MCF 10A (cell line): Measurements from ENCODE around the gene UBAC1. TPM values are rescaled to one million over a fixed set of nuclear protein-coding genes. Genes with fewer than 3 reads are reported as not detected.

Experiments used
- BruUV-seq: library from RNA; stranded (reverse); fragments of 400-500 nt; replicated peaks from 2 replicates; lab custom pipeline; 2021; lab: Mats Ljungman, UMichigan
- CTCF ChIA-PET: fragments of 300-600 bp; sonication (Branson Sonifier 250); formaldehyde crosslinking; extraction: SDS; loops from one replicate; lab custom pipeline; 2021; ENCODE audit warnings: antibody characterized with exemption, inconsistent platforms; lab: Yijun Ruan, JAX
- POLR2A ChIA-PET: fragments of 300-600, 350-650 bp; sonication (Branson Sonifier 250); formaldehyde crosslinking; extraction: SDS; loops from one replicate; lab custom pipeline; 2020; ENCODE audit warnings: antibody characterized with exemption, inconsistent platforms; lab: Yijun Ruan, JAX
- DNase-seq: peaks from one replicate; pipeline ENCODE4 v3.0.0-alpha.2; 2018; ENCODE audit not compliant: unreplicated experiment
- H3K27ac Mint-ChIP-seq: one replicate; pipeline ENCODE4 v1.8.0; 2022; ENCODE audit warnings: mild to moderate bottlenecking, low read depth, mixed read lengths; ENCODE audit not compliant: unreplicated experiment
- H3K27me3 Mint-ChIP-seq: one replicate; pipeline ENCODE4 v1.8.0; 2022; ENCODE audit warnings: mixed read lengths; ENCODE audit not compliant: insufficient read depth, unreplicated experiment
- H3K36me3 Mint-ChIP-seq: one replicate; pipeline ENCODE4 v1.8.0; 2022; ENCODE audit warnings: mild to moderate bottlenecking, moderate library complexity, mixed read lengths; ENCODE audit not compliant: insufficient read depth, unreplicated experiment
- H3K4me1 Mint-ChIP-seq: one replicate; pipeline ENCODE4 v1.8.0; 2022; ENCODE audit warnings: mixed read lengths; ENCODE audit not compliant: insufficient read depth, unreplicated experiment
- H3K4me3 Mint-ChIP-seq: one replicate; pipeline ENCODE4 v1.8.0; 2022; ENCODE audit warnings: mild to moderate bottlenecking, moderate library complexity, mixed read lengths; ENCODE audit not compliant: unreplicated experiment
- H3K9me3 Mint-ChIP-seq: one replicate; pipeline ENCODE4 v1.8.0; 2022; ENCODE audit warnings: mixed read lengths; ENCODE audit not compliant: unreplicated experiment
- CTCF ChIP-seq: fragments of 200-600 bp; IDR thresholded peaks from one replicate; pipeline ENCODE4 v1.8.0; 2022; ENCODE audit warnings: antibody characterized with exemption, mild to moderate bottlenecking; ENCODE audit not compliant: unreplicated experiment
- intact Hi-C: fragments of 100-400 bp; cut with micrococcal nuclease; formaldehyde crosslinking; loops from 2 replicates; pipeline ENCODE4 v1.14.1; 2022
- total RNA-seq: library from RNA; stranded (reverse); gene quantifications from 2 replicates; pipeline ENCODE4 v1.2.3, GENCODE V29; 2022

Gene UBAC1
- total RNA-seq, 1 experiment from 2014 or later = 34.7 TPM

GRCh38 chr9:135987838-135988404 lies 26.7 kb upstream of the UBAC1 start:
- ChIA-PET POLR2A (no interaction called here), CTCF (no interaction called here)
- no peak for TF ChIP-seq CTCF
- intact Hi-C loops = no loop called here
- Mint-ChIP-seq H3K27me3 (peaks cover 14% of the 10 kb centered on the region), H3K9me3 (no peaks in the 10 kb centered on the region), H3K36me3 (no peaks in the 10 kb centered on the region), H3K27ac (no peak overlapping the region), H3K4me3 (no peak overlapping the region), H3K4me1 (no peaks in the 10 kb centered on the region)
- no peak for DNase-seq
- BruUV-seq = no TSS peak

- Mint-ChIP-seq H3K36me3 (no peaks in the 10 kb centered on the region), H3K27ac (no peak overlapping the region), H3K9me3 (no peaks in the 10 kb centered on the region), H3K4me1 (no peaks in the 10 kb centered on the region), H3K27me3 (peaks cover 14% of the 10 kb centered on the region), H3K4me3 (no peak overlapping the region)
- ChIA-PET CTCF (no interaction called here), POLR2A (no interaction called here)
- no TSS peak for BruUV-seq
- intact Hi-C loops = no loop called here
- no peak for TF ChIP-seq CTCF
- DNase-seq = no peak
These were observed 25.4 kb upstream of the UBAC1 start for GRCh38 chr9:135986605-135987004.

GRCh38 chr9:135985889-135986288 lies 24.7 kb upstream of the UBAC1 start:
- Mint-ChIP-seq H3K27me3 (peaks cover 14% of the 10 kb centered on the region), H3K4me3 (no peak overlapping the region), H3K4me1 (no peaks in the 10 kb centered on the region), H3K36me3 (no peaks in the 10 kb centered on the region), H3K9me3 (no peaks in the 10 kb centered on the region), H3K27ac (no peak overlapping the region)
- POLR2A ChIA-PET = no interaction called here
- no TSS peak for BruUV-seq
- CTCF ChIA-PET = no interaction called here
- DNase-seq = no peak
- TF ChIP-seq CTCF = no peak
- intact Hi-C loops = no loop called here

GRCh38 chr9:135985459-135985774 lies 24.2 kb upstream of the UBAC1 start:
- POLR2A ChIA-PET = no interaction called here
- no peak for DNase-seq
- H3K9me3 Mint-ChIP-seq = no peaks in the 10 kb centered on the region
- peaks cover 14% of the 10 kb centered on the region for H3K27me3 Mint-ChIP-seq
- H3K4me1 Mint-ChIP-seq = no peaks in the 10 kb centered on the region
- H3K27ac Mint-ChIP-seq = no peak overlapping the region
- CTCF ChIA-PET = no interaction called here
- BruUV-seq = no TSS peak
- no peaks in the 10 kb centered on the region for H3K36me3 Mint-ChIP-seq
- intact Hi-C loops = no loop called here
- no peak overlapping the region for H3K4me3 Mint-ChIP-seq
- no peak for TF ChIP-seq CTCF
